WTC11 (cell line): ENCODE measurements around the gene UBAP1. TPM values are rescaled to one million over a fixed set of nuclear protein-coding genes. Genes with fewer than 3 reads are reported as not detected.

Experiments used
- ATAC-seq: fragments of 200-7000 bp; cut with Tn5 transposase; 2 replicates; pipeline ENCODE4 v1.10.0; 2021; ENCODE audit warnings: mild to moderate bottlenecking, moderate library complexity
- CTCF ChIA-PET: fragments of 300-600 bp; sonication (Branson Sonifier 250); formaldehyde crosslinking; loops from one replicate; lab custom pipeline; 2021; ENCODE audit warnings: antibody characterized with exemption; lab: Charles Lee
- POLR2A ChIA-PET: fragments of 350-600 bp; sonication (Branson Sonifier 250); formaldehyde crosslinking; loops from one replicate; lab custom pipeline; 2021; ENCODE audit warnings: antibody characterized with exemption; lab: Charles Lee
- DNase-seq: peaks from one replicate; pipeline ENCODE4 v3.0.0; 2021; ENCODE audit warnings: low spot score
- H3K27ac Mint-ChIP-seq: 2 replicates; pipeline ENCODE4 v1.8.0; 2021; ENCODE audit warnings: mixed read lengths
- H3K27me3 Mint-ChIP-seq: 2 replicates; pipeline ENCODE4 v1.8.0; 2021; ENCODE audit warnings: low read depth, mild to moderate bottlenecking, moderate library complexity, mixed read lengths
- H3K36me3 Mint-ChIP-seq: 2 replicates; pipeline ENCODE4 v1.8.0; 2021; ENCODE audit warnings: mixed read lengths
- H3K4me1 Mint-ChIP-seq: 2 replicates; pipeline ENCODE4 v1.8.0; 2022; ENCODE audit warnings: mixed read lengths
- H3K4me3 Mint-ChIP-seq: 2 replicates; pipeline ENCODE4 v1.8.0; 2021; ENCODE audit warnings: mild to moderate bottlenecking, moderate library complexity, mixed read lengths
- H3K9me3 Mint-ChIP-seq: 2 replicates; pipeline ENCODE4 v1.8.0; 2021; ENCODE audit warnings: mixed read lengths
- FOXK1 ChIP-seq: sonication (generic); formaldehyde crosslinking; IDR thresholded peaks from 2 replicates; pipeline ENCODE4 v1.8.0; 2022; ENCODE audit warnings: mild to moderate bottlenecking, moderate library complexity, missing genetic modification reagents
- GRHL2 ChIP-seq: fragments of 250-450 bp; sonication (Bioruptor Pico); IDR thresholded peaks from 2 replicates; pipeline ENCODE4 v1.8.0; 2022; ENCODE audit warnings: mild to moderate bottlenecking, moderate library complexity; ENCODE audit not compliant: insufficient replicate concordance, severe bottlenecking
- HMGA2 ChIP-seq: fragments of 250-450 bp; sonication (Bioruptor Pico); IDR thresholded peaks from 2 replicates; pipeline ENCODE4 v1.4.0; 2021; ENCODE audit warnings: mild to moderate bottlenecking, moderate library complexity
- JUN ChIP-seq: sonication (generic); formaldehyde crosslinking; IDR thresholded peaks from 2 replicates; pipeline ENCODE4 v1.8.0; 2023; ENCODE audit warnings: mild to moderate bottlenecking, missing genetic modification reagents
- SMAD3 ChIP-seq: sonication (generic); formaldehyde crosslinking; IDR thresholded peaks from 2 replicates; pipeline ENCODE4 v1.8.0; 2022; ENCODE audit warnings: missing genetic modification reagents, mild to moderate bottlenecking, borderline replicate concordance
- ZNF263 ChIP-seq: sonication (generic); formaldehyde crosslinking; IDR thresholded peaks from 2 replicates; pipeline ENCODE4 v1.8.1; 2022; ENCODE audit warnings: low read depth, mild to moderate bottlenecking, moderate library complexity, missing genetic modification reagents
- ZNF317 ChIP-seq: sonication (generic); formaldehyde crosslinking; IDR thresholded peaks from 2 replicates; pipeline ENCODE4 v1.8.1; 2023; ENCODE audit warnings: low read depth, mild to moderate bottlenecking, moderate library complexity, missing genetic modification reagents, borderline replicate concordance
- ZNF423 ChIP-seq: fragments of 250-450 bp; sonication (Bioruptor Pico); IDR thresholded peaks from 2 replicates; pipeline ENCODE4 v2.1.2; 2022; ENCODE audit warnings: mild to moderate bottlenecking, moderate library complexity
- total RNA-seq: library from RNA; stranded (reverse); gene quantifications from 3 replicates; pipeline ENCODE4 v1.2.3, GENCODE V29; 2021
- TF ChIP-seq, protein P1 (sequence below): sonication (generic); formaldehyde crosslinking; IDR thresholded peaks from 2 replicates; pipeline ENCODE4 v1.8.1; 2022; ENCODE audit warnings: low read depth, missing genetic modification reagents, borderline replicate concordance
- TF ChIP-seq, protein P2 (sequence below): sonication (generic); formaldehyde crosslinking; IDR thresholded peaks from 2 replicates; pipeline ENCODE4 v1.8.0; 2022; ENCODE audit warnings: mild to moderate bottlenecking, missing genetic modification reagents
- TF ChIP-seq, protein P3 (sequence below): sonication (generic); formaldehyde crosslinking; IDR thresholded peaks from 2 replicates; pipeline ENCODE4 v1.8.1; 2023; ENCODE audit warnings: mild to moderate bottlenecking, missing genetic modification reagents
- TF ChIP-seq, protein P4 (sequence below): sonication (generic); formaldehyde crosslinking; IDR thresholded peaks from 2 replicates; pipeline ENCODE4 v1.8.1; 2023; ENCODE audit warnings: mild to moderate bottlenecking, missing genetic modification reagents
- TF ChIP-seq, protein P5 (sequence below): sonication (generic); formaldehyde crosslinking; IDR thresholded peaks from 2 replicates; pipeline ENCODE4 v1.8.1; 2022; ENCODE audit warnings: mild to moderate bottlenecking, moderate library complexity, missing genetic modification reagents
- TF ChIP-seq, protein P6 (sequence below): fragments of 250-450 bp; sonication (Bioruptor Pico); IDR thresholded peaks from 2 replicates; pipeline ENCODE4 v1.9.0; 2021; ENCODE audit warnings: mild to moderate bottlenecking, borderline replicate concordance

Gene UBAP1
- total RNA-seq, 1 experiment from 2014 or later: 23.9 TPM

DNA sequence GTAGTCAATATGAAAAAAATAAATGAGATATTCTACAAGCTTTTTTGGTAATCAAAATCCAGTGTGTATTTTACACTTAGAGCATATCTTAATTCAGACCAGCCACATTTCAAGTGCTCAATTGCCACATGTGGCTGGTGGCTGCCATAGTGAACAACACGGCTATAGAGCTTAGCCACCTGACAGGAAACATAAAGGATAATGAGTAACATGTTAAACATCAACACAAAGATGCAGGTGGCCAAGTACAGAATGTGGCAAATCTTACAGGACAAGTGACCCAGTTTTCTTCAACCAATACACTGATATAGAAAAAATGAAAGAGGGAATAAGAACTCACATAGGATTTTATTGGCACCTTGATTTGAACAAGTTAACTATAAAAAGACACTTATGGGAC lies 88.8 kb downstream of the UBAP1 start (continued):
- TF ChIP-seq, protein P1, sequence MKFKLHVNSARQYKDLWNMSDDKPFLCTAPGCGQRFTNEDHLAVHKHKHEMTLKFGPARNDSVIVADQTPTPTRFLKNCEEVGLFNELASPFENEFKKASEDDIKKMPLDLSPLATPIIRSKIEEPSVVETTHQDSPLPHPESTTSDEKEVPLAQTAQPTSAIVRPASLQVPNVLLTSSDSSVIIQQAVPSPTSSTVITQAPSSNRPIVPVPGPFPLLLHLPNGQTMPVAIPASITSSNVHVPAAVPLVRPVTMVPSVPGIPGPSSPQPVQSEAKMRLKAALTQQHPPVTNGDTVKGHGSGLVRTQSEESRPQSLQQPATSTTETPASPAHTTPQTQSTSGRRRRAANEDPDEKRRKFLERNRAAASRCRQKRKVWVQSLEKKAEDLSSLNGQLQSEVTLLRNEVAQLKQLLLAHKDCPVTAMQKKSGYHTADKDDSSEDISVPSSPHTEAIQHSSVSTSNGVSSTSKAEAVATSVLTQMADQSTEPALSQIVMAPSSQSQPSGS (CRISPR knock-in tag): no peak
- TF ChIP-seq, protein P2, sequence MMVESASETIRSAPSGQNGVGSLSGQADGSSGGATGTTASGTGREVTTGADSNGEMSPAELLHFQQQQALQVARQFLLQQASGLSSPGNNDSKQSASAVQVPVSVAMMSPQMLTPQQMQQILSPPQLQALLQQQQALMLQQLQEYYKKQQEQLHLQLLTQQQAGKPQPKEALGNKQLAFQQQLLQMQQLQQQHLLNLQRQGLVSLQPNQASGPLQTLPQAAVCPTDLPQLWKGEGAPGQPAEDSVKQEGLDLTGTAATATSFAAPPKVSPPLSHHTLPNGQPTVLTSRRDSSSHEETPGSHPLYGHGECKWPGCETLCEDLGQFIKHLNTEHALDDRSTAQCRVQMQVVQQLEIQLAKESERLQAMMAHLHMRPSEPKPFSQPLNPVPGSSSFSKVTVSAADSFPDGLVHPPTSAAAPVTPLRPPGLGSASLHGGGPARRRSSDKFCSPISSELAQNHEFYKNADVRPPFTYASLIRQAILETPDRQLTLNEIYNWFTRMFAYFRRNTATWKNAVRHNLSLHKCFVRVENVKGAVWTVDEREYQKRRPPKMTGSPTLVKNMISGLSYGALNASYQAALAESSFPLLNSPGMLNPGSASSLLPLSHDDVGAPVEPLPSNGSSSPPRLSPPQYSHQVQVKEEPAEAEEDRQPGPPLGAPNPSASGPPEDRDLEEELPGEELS (CRISPR knock-in tag): no peak
- TF ChIP-seq HMGA2 (CRISPR knock-in tag) (no peak), JUN (CRISPR knock-in tag) (no peak)
- TF ChIP-seq, protein P3, sequence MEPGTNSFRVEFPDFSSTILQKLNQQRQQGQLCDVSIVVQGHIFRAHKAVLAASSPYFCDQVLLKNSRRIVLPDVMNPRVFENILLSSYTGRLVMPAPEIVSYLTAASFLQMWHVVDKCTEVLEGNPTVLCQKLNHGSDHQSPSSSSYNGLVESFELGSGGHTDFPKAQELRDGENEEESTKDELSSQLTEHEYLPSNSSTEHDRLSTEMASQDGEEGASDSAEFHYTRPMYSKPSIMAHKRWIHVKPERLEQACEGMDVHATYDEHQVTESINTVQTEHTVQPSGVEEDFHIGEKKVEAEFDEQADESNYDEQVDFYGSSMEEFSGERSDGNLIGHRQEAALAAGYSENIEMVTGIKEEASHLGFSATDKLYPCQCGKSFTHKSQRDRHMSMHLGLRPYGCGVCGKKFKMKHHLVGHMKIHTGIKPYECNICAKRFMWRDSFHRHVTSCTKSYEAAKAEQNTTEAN (CRISPR knock-in tag): no peak

DNA sequence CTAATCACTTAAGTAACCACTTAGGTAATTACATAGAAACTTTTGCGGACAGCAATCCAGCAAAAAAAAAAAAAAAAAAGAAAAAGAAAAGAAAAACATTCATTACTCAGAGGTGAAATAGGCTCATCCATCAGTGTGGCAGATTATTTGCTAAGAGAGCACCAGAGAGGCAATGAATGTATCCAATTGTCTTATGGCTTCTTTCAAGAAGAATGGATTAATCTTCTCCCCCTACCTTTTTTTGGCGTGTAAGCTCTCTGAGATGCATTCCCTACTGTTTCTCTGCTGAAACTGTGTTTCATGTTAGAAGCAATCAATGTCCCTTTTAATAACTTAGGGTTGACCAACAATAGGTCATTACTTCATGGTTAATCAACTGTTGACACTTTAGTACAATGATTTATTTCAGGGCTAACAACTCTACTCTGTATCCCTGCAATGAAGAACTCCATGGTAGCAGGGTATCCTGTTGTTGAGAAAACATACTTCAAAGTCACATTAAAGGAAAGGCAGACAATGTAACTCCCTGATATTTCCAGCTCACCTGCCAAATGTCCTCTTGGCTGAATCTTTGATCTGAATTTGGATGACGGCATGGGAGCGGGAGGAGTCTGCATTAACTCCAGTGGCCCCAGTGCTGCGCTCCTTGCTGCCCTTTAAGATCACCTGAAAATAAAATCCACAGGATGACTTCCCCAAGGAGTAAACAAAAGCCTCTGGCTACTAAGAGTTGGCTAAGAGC lies 92.6 kb downstream of the UBAP1 start:
- no peak overlapping the region for H3K27ac Mint-ChIP-seq
- H3K9me3 Mint-ChIP-seq: no peaks in the 10 kb centered on the region
- TF ChIP-seq ZNF423 (CRISPR knock-in tag) (no peak), FOXK1 (CRISPR knock-in tag) (no peak), ZNF263 (no peak), GRHL2 (CRISPR knock-in tag) (no peak), ZNF317 (CRISPR knock-in tag) (no peak), SMAD3 (no peak)
- TF ChIP-seq, protein P4, sequence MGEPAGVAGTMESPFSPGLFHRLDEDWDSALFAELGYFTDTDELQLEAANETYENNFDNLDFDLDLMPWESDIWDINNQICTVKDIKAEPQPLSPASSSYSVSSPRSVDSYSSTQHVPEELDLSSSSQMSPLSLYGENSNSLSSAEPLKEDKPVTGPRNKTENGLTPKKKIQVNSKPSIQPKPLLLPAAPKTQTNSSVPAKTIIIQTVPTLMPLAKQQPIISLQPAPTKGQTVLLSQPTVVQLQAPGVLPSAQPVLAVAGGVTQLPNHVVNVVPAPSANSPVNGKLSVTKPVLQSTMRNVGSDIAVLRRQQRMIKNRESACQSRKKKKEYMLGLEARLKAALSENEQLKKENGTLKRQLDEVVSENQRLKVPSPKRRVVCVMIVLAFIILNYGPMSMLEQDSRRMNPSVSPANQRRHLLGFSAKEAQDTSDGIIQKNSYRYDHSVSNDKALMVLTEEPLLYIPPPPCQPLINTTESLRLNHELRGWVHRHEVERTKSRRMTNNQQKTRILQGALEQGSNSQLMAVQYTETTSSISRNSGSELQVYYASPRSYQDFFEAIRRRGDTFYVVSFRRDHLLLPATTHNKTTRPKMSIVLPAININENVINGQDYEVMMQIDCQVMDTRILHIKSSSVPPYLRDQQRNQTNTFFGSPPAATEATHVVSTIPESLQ (CRISPR knock-in tag): no peak
- TF ChIP-seq, protein P1 (CRISPR knock-in tag): no peak
- TF ChIP-seq, protein P5, sequence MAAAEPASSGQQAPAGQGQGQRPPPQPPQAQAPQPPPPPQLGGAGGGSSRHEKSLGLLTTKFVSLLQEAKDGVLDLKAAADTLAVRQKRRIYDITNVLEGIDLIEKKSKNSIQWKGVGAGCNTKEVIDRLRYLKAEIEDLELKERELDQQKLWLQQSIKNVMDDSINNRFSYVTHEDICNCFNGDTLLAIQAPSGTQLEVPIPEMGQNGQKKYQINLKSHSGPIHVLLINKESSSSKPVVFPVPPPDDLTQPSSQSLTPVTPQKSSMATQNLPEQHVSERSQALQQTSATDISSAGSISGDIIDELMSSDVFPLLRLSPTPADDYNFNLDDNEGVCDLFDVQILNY: no peak
- TF ChIP-seq, protein P6, sequence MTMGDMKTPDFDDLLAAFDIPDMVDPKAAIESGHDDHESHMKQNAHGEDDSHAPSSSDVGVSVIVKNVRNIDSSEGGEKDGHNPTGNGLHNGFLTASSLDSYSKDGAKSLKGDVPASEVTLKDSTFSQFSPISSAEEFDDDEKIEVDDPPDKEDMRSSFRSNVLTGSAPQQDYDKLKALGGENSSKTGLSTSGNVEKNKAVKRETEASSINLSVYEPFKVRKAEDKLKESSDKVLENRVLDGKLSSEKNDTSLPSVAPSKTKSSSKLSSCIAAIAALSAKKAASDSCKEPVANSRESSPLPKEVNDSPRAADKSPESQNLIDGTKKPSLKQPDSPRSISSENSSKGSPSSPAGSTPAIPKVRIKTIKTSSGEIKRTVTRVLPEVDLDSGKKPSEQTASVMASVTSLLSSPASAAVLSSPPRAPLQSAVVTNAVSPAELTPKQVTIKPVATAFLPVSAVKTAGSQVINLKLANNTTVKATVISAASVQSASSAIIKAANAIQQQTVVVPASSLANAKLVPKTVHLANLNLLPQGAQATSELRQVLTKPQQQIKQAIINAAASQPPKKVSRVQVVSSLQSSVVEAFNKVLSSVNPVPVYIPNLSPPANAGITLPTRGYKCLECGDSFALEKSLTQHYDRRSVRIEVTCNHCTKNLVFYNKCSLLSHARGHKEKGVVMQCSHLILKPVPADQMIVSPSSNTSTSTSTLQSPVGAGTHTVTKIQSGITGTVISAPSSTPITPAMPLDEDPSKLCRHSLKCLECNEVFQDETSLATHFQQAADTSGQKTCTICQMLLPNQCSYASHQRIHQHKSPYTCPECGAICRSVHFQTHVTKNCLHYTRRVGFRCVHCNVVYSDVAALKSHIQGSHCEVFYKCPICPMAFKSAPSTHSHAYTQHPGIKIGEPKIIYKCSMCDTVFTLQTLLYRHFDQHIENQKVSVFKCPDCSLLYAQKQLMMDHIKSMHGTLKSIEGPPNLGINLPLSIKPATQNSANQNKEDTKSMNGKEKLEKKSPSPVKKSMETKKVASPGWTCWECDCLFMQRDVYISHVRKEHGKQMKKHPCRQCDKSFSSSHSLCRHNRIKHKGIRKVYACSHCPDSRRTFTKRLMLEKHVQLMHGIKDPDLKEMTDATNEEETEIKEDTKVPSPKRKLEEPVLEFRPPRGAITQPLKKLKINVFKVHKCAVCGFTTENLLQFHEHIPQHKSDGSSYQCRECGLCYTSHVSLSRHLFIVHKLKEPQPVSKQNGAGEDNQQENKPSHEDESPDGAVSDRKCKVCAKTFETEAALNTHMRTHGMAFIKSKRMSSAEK (CRISPR knock-in tag): no peak
- POLR2A ChIA-PET: no interaction called here
- H3K27me3 Mint-ChIP-seq: no peaks in the 10 kb centered on the region
- H3K4me3 Mint-ChIP-seq: no peak overlapping the region
- CTCF ChIA-PET: interaction anchor here (0.5 kb wide), 1 partner anchor 128 kb away, joined by 3 read pairs; no protein-coding TSS in a partner anchor
- peaks cover 2% of the 10 kb centered on the region; the same call in 1 of the 2 replicates for H3K36me3 Mint-ChIP-seq
- ATAC-seq: no peak
- DNase-seq: no peak
- H3K4me1 Mint-ChIP-seq: no peaks in the 10 kb centered on the region
